ENCODE measurements around the gene NME3.
A peak's percentile ranks its signal among the peaks of the same experiment; 100 is the strongest.

DNA sequence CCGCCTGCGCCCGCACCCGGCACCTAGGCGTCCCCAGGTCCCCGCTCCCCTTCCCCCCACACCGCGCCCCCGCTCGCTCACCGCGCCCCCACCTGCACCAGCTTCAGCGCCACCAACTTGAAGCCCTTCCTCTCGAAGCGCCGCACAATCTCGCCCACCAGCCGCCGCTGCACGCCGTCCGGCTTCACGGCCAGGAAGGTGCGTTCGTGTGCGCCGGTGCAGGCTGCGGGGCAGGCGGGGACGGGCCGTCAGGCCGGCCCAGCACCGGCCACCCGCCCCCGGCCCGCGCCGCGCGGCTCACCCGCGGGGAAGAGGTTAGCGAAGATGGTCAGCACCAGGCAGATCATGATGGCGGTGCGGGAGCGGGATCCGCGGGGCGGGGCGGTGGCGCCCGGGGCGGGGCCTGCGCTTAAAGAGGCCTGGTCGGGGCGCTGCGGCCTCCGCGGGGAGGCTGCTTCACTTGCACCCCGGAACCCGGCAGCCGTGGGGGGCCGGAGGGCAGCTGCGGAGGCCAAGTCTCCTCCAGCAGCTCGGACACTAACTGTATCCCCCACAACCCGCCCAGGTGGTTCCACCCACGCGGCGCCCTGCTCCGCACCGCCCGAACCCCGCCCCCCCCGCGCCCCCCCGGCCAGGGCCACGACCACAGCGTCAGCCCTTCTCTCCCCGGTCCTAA lies at the start of gene NME3:
- TF ChIP-seq JUNB (IDR thresholded peaks at IDR 0.05), result no peak
- TF ChIP-seq, protein P1, sequence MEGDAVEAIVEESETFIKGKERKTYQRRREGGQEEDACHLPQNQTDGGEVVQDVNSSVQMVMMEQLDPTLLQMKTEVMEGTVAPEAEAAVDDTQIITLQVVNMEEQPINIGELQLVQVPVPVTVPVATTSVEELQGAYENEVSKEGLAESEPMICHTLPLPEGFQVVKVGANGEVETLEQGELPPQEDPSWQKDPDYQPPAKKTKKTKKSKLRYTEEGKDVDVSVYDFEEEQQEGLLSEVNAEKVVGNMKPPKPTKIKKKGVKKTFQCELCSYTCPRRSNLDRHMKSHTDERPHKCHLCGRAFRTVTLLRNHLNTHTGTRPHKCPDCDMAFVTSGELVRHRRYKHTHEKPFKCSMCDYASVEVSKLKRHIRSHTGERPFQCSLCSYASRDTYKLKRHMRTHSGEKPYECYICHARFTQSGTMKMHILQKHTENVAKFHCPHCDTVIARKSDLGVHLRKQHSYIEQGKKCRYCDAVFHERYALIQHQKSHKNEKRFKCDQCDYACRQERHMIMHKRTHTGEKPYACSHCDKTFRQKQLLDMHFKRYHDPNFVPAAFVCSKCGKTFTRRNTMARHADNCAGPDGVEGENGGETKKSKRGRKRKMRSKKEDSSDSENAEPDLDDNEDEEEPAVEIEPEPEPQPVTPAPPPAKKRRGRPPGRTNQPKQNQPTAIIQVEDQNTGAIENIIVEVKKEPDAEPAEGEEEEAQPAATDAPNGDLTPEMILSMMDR (IDR thresholded peaks at IDR 0.05 in 2 of 3, conservative IDR thresholded peaks at IDR 0.05 in 1 of 3; ENCODE audit: control insufficient read depth in 2 of 3, extremely low read depth in 1 of 3, insufficient read depth in 1 of 3, low read depth in 3 of 3, low read length in 3 of 3), result no peak
- peak; percentile 53; the same call in 1 of the 2 replicates for TF ChIP-seq POLR2AphosphoS2 (IDR thresholded peaks at IDR 0.05; ENCODE audit: low read depth, low read length)
- no peak for TF ChIP-seq RELA (IDR thresholded peaks at IDR 0.05; ENCODE audit: borderline replicate concordance, partially characterized antibody)
- TF ChIP-seq GABPA (IDR thresholded peaks at IDR 0.05; ENCODE audit: low read depth), result no peak
- TF ChIP-seq TBL1XR1 (IDR thresholded peaks at IDR 0.05; ENCODE audit: low read depth, low read length), result 0 out of 2 replicates have a peak, but pooled peaks have one; percentile 20
- TF ChIP-seq CREB1 (IDR thresholded peaks at IDR 0.05; ENCODE audit: low read depth), result peak; percentile 60
- TF ChIP-seq HDAC6 (IDR thresholded peaks at IDR 0.05; ENCODE audit: unreplicated experiment), result no peak
- TF ChIP-seq, protein P2, sequence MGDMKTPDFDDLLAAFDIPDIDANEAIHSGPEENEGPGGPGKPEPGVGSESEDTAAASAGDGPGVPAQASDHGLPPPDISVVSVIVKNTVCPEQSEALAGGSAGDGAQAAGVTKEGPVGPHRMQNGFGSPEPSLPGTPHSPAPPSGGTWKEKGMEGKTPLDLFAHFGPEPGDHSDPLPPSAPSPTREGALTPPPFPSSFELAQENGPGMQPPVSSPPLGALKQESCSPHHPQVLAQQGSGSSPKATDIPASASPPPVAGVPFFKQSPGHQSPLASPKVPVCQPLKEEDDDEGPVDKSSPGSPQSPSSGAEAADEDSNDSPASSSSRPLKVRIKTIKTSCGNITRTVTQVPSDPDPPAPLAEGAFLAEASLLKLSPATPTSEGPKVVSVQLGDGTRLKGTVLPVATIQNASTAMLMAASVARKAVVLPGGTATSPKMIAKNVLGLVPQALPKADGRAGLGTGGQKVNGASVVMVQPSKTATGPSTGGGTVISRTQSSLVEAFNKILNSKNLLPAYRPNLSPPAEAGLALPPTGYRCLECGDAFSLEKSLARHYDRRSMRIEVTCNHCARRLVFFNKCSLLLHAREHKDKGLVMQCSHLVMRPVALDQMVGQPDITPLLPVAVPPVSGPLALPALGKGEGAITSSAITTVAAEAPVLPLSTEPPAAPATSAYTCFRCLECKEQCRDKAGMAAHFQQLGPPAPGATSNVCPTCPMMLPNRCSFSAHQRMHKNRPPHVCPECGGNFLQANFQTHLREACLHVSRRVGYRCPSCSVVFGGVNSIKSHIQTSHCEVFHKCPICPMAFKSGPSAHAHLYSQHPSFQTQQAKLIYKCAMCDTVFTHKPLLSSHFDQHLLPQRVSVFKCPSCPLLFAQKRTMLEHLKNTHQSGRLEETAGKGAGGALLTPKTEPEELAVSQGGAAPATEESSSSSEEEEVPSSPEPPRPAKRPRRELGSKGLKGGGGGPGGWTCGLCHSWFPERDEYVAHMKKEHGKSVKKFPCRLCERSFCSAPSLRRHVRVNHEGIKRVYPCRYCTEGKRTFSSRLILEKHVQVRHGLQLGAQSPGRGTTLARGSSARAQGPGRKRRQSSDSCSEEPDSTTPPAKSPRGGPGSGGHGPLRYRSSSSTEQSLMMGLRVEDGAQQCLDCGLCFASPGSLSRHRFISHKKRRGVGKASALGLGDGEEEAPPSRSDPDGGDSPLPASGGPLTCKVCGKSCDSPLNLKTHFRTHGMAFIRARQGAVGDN (IDR thresholded peaks at IDR 0.05), result 0 out of 2 replicates have a peak, but pooled peaks have one; percentile 21
- TF ChIP-seq, protein P3, sequence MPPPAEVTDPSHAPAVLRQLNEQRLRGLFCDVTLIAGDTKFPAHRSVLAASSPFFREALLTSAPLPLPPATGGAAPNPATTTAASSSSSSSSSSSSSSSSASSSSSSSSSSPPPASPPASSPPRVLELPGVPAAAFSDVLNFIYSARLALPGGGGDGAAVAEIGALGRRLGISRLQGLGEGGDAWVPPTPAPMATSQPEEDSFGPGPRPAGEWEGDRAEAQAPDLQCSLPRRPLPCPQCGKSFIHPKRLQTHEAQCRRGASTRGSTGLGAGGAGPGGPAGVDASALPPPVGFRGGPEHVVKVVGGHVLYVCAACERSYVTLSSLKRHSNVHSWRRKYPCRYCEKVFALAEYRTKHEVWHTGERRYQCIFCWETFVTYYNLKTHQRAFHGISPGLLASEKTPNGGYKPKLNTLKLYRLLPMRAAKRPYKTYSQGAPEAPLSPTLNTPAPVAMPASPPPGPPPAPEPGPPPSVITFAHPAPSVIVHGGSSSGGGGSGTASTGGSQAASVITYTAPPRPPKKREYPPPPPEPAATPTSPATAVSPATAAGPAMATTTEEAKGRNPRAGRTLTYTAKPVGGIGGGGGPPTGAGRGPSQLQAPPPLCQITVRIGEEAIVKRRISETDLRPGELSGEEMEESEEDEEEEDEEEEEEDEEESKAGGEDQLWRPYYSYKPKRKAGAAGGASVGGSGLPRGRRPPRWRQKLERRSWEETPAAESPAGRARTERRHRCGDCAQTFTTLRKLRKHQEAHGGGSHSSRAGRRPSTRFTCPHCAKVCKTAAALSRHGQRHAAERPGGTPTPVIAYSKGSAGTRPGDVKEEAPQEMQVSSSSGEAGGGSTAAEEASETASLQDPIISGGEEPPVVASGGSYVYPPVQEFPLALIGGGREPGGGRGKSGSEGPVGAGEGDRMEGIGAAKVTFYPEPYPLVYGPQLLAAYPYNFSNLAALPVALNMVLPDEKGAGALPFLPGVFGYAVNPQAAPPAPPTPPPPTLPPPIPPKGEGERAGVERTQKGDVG (CRISPR knock-in tag; IDR thresholded peaks at IDR 0.05), result no peak
- no peak for TF ChIP-seq EZH2 (IDR thresholded peaks at IDR 0.05; ENCODE audit: borderline replicate concordance, control insufficient read depth, low read depth, low read length)
- TF ChIP-seq SUPT20H (IDR thresholded peaks at IDR 0.05; ENCODE audit: borderline replicate concordance, control insufficient read depth, low read depth, low read length), result no peak

Measured in GM12878 (cell line).